Prostate gland (tissue), 2 donors: ENCODE measurements around the gene URGCP. TPM values are rescaled to one million over a fixed set of nuclear protein-coding genes. Genes with fewer than 3 reads are reported as not detected.
A peak's percentile ranks its signal among the peaks of the same experiment; 100 is the strongest.
"Not testable (repeated sequence)": the region's sequence is repeated elsewhere in the genome, so short reads cannot be mapped to it uniquely, and the experiment has no call there.

Experiments
- DNase-seq: peaks from one replicate; pipeline ENCODE4 v3.0.0-alpha.2; 2019; ENCODE audit warnings: low spot score
- H3K27ac ChIP-seq, 2 donors: fragments of 200-600 bp; sonication (generic); 2 replicates each; pipeline ENCODE4 v1.5.1; 2017 to 2019
- H3K27me3 ChIP-seq: fragments of 200-600 bp; sonication (generic); replicated peaks from 2 replicates; pipeline ENCODE4 v1.5.1; 2019; ENCODE audit not compliant: insufficient read depth
- H3K36me3 ChIP-seq, 2 donors: fragments of 200-600 bp; sonication (generic); 1 replicate in 1 of 2; 2 replicates in 1 of 2; pipeline versions ENCODE4 v1.5.1 to v1.8.1; 2017 to 2019
- H3K4me1 ChIP-seq: fragments of 200-600 bp; sonication (generic); replicated peaks from 2 replicates; pipeline ENCODE4 v1.5.1; 2019
- H3K4me3 ChIP-seq, 2 donors: fragments of 200-600 bp; sonication (generic); 2 replicates each; pipeline ENCODE4 v1.5.1; 2017 to 2019
- H3K9me3 ChIP-seq: fragments of 200-600 bp; sonication (generic); 2 replicates; pipeline ENCODE4 v1.5.1; 2017
- CTCF ChIP-seq, 4 experiments: fragments of 200-600 bp in 2 of 4; fragments of 450-650 bp in 2 of 4; sonication (generic) in 2 of 4; IDR thresholded peaks; 1 replicate in 3 of 4; 2 replicates in 1 of 4; pipeline ENCODE4 v1.5.1; 2016 to 2019; ENCODE audit warnings: antibody characterized with exemption in 4 of 4, mild to moderate bottlenecking in 2 of 4, moderate library complexity in 2 of 4
- POLR2A ChIP-seq: fragments of 450-650 bp; IDR thresholded peaks from one replicate; pipeline ENCODE4 v1.6.1; 2016; ENCODE audit warnings: antibody characterized with exemption, mild to moderate bottlenecking
- POLR2AphosphoS5 ChIP-seq: sonication (generic); formaldehyde crosslinking; IDR thresholded peaks from one replicate; pipeline ENCODE4 v1.6.1; 2017; ENCODE audit warnings: antibody characterized with exemption
- WGBS: methylation state at CpG from one replicate; pipeline ENCODE4 v1.1.5; 2018; 5-methylcytosine and 5-hydroxymethylcytosine counted together
- intact Hi-C: fragments of 100-400 bp; cut with DNase I; formaldehyde crosslinking; loops from one replicate; pipeline ENCODE4 v1.14.2; 2022
- total RNA-seq, 2 donors: library from RNA; depleted of rRNA; stranded (reverse); fragments of >200 nt; gene quantifications; one replicate each; pipeline ENCODE4 v1.1.0, GENCODE V29; 2016

Gene URGCP
- total RNA-seq, 2 donors from 2014 or later = 22.2 to 30.8 TPM

- intact Hi-C loops = no loop called here
- DNase-seq = no peak
- no peaks in the 10 kb centered on the region for H3K4me1 ChIP-seq
- H3K36me3 ChIP-seq = no peaks in the 10 kb centered on the region
- TF ChIP-seq POLR2A (no peak), POLR2AphosphoS5 (no peak), CTCF (IDR thresholded peaks at IDR 0.05) (no peak)
- H3K9me3 ChIP-seq = no peaks in the 10 kb centered on the region
- WGBS = 21% methylated on average over 8 of the region's 8 CpGs
- H3K27me3 ChIP-seq = no peaks in the 10 kb centered on the region
- H3K4me3 ChIP-seq = peak overlapping the region; percentile 70 to 72
- peak overlapping the region; percentile 80 to 89 for H3K27ac ChIP-seq
Observed at GRCh38 chr7:43905209-43905946, 1.0 kb downstream of the URGCP start.

- Histone ChIP-seq H3K27ac (peak overlapping the region in 1 of 2 donors; percentile 89), H3K27me3 (no peaks in the 10 kb centered on the region), H3K9me3 (no peaks in the 10 kb centered on the region), H3K4me1 (no peaks in the 10 kb centered on the region), H3K36me3 (no peaks in the 10 kb centered on the region), H3K4me3 (peak overlapping the region in 1 of 2 donors; percentile 72)
- 96% methylated on average over 5 of the region's 5 CpGs for WGBS
- TF ChIP-seq CTCF (IDR thresholded peaks at IDR 0.05) = no peak
- no peak for TF ChIP-seq POLR2A
- TF ChIP-seq POLR2AphosphoS5 = no peak
- intact Hi-C loops = no loop called here
- no peak for DNase-seq
Observed at GRCh38 chr7:43904533-43905208, 1.7 kb downstream of the URGCP start.

GRCh38 chr7:43902542-43903054 lies 3.8 kb downstream of the URGCP start:
- no peak overlapping the region for H3K4me3 ChIP-seq
- intact Hi-C loops = no loop called here
- H3K4me1 ChIP-seq = no peaks in the 10 kb centered on the region
- no peak for TF ChIP-seq POLR2AphosphoS5
- TF ChIP-seq POLR2A = no peak
- no peak for TF ChIP-seq CTCF (IDR thresholded peaks at IDR 0.05)
- H3K9me3 ChIP-seq = no peaks in the 10 kb centered on the region
- DNase-seq = no peak
- no peaks in the 10 kb centered on the region for H3K27me3 ChIP-seq
- no peaks in the 10 kb centered on the region for H3K36me3 ChIP-seq
- WGBS = 90% methylated on average over 5 of the region's 5 CpGs
- H3K27ac ChIP-seq = no peak overlapping the region

- H3K4me1 ChIP-seq, H3K27me3 ChIP-seq, H3K9me3 ChIP-seq, DNase-seq, H3K36me3 ChIP-seq, intact Hi-C loops, H3K27ac ChIP-seq, H3K4me3 ChIP-seq: not testable (repeated sequence)
- WGBS = 95% methylated on average over 2 of the region's 2 CpGs
Observed at GRCh38 chr7:43898571-43898970, 7.8 kb downstream of the URGCP start.

- H3K9me3 ChIP-seq = no peaks in the 10 kb centered on the region
- DNase-seq = no peak
- intact Hi-C loops = no loop called here
- WGBS = 95% methylated on average over 8 of the region's 8 CpGs
- TF ChIP-seq POLR2AphosphoS5 (no peak), POLR2A (no peak), CTCF (IDR thresholded peaks at IDR 0.05) (no peak)
- no peaks in the 10 kb centered on the region for H3K36me3 ChIP-seq
- no peak overlapping the region for H3K27ac ChIP-seq
- H3K4me1 ChIP-seq = no peaks in the 10 kb centered on the region
- no peak overlapping the region for H3K4me3 ChIP-seq
- no peaks in the 10 kb centered on the region for H3K27me3 ChIP-seq
Observed at GRCh38 chr7:43895847-43896415, 10.5 kb downstream of the URGCP start.
